DMS53 treated with DMSO at 0.1 percent for 48 hours (cell line): ENCODE data around the gene DDX59.
"Not testable (repeated sequence)": the region's sequence is repeated elsewhere in the genome, so short reads cannot be mapped to it uniquely, and the experiment has no call there.

ENCODE experiments used
- DNase-seq: peaks from one replicate; lab custom pipeline; 2025; ENCODE audit not compliant: unreplicated experiment; lab: John Stamatoyannopoulos, UW

Gene DDX59

GRCh38 chr1:200630515-200630899, 39.2 kb downstream of the DDX59 start:
- not testable (repeated sequence) for DNase-seq

GRCh38 chr1:200629876-200630514, 39.7 kb downstream of the DDX59 start:
- no peak for DNase-seq

- DNase-seq, result no peak
Measured at GRCh38 chr1:200628223-200628881, 41.4 kb downstream of the DDX59 start.

GRCh38 chr1:200627575-200628222, 42.0 kb downstream of the DDX59 start:
- no peak for DNase-seq

GRCh38 chr1:200626853-200627534, 42.7 kb downstream of the DDX59 start:
- no peak for DNase-seq

- no peak for DNase-seq
Measured at GRCh38 chr1:200625381-200625824, 44.3 kb downstream of the DDX59 start.

- DNase-seq, result no peak
Measured at GRCh38 chr1:200624679-200625335, 44.9 kb downstream of the DDX59 start.

- peak; percentile 90 for DNase-seq
Measured at GRCh38 chr1:200620273-200621131, 49.2 kb downstream of the DDX59 start, which contains the start of gene KIF14. Gene KIF14 (minus strand): TSS chr1:200620751. CDS start chr1:200618723, 2,028 bp downstream.

GRCh38 chr1:200619894-200620272, 49.8 kb downstream of the DDX59 start:
- DNase-seq, result no peak

- DNase-seq, result no peak
Measured at GRCh38 chr1:200610846-200611245, 58.9 kb downstream of the DDX59 start.

GRCh38 chr1:200602632-200603031, 67.1 kb downstream of the DDX59 start:
- no peak for DNase-seq
